Measurements from ENCODE around the gene ITPR2.
A peak's percentile ranks its signal among the peaks of the same experiment; 100 is the strongest.
"Not testable (repeated sequence)": the region's sequence is repeated elsewhere in the genome, so short reads cannot be mapped to it uniquely, and the experiment has no call there.

ITPR2 gene

GRCh38 chr12:26798023-26798422 lies 35.0 kb downstream of the ITPR2 start:
- Histone ChIP-seq H3K27ac (no peak overlapping the region), H3K9me3 (no peaks in the 10 kb centered on the region), H3K27me3 (no peaks in the 10 kb centered on the region), H4K20me1 (no peaks in the 10 kb centered on the region), H3K4me1 (peaks cover 5% of the 10 kb centered on the region; the same call in 1 of the 2 replicates), H3K4me2 (no peak overlapping the region), H3K4me3 (no peak overlapping the region), H3K9ac (no peak overlapping the region), H3K36me3 (no peaks in the 10 kb centered on the region)
- TF ChIP-seq Cebpa-rat (IDR thresholded peaks at IDR 0.05), result no peak

DNA sequence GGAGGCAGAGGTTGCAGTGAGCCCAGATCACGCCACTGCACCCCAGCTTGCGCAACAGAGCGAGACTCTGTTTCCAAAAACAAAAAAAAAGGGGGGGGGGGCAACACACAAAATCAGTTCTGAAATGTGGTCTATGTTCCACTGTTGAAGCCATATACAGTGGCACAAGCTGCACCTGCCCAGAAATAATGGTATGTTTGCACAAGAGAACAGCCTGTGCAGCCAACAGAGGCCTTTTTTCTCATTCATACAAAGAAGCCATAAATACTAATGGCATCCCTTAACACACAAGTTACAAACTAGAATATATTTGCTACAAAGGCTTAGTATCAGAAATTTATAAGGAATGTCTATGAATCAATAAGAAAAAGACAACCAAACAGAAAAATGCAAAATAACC lies 37.1 kb downstream of the ITPR2 start:
- Histone ChIP-seq H3K4me1 (peaks cover 16% of the 10 kb centered on the region), H3K4me2 (no peak overlapping the region), H3K9ac (no peak overlapping the region), H3K36me3 (no peaks in the 10 kb centered on the region), H3K9me3 (no peaks in the 10 kb centered on the region), H3K27ac (no peak overlapping the region), H3K27me3 (no peaks in the 10 kb centered on the region), H4K20me1 (no peaks in the 10 kb centered on the region), H3K4me3 (no peak overlapping the region)
- TF ChIP-seq Cebpa-rat (IDR thresholded peaks at IDR 0.05), result no peak

GRCh38 chr12:26791301-26791791 lies 41.6 kb downstream of the ITPR2 start:
- Histone ChIP-seq H3K36me3 (no peaks in the 10 kb centered on the region; the same call in 1 of the 2 replicates), H3K27me3 (no peaks in the 10 kb centered on the region), H3K27ac (no peak overlapping the region), H3K9me3 (no peaks in the 10 kb centered on the region), H3K4me2 (peak overlapping the region; percentile 43), H3K9ac (no peak overlapping the region), H3K4me1 (peaks cover 11% of the 10 kb centered on the region), H3K4me3 (no peak overlapping the region), H4K20me1 (no peaks in the 10 kb centered on the region)
- no peak for TF ChIP-seq Cebpa-rat (IDR thresholded peaks at IDR 0.05)

DNA sequence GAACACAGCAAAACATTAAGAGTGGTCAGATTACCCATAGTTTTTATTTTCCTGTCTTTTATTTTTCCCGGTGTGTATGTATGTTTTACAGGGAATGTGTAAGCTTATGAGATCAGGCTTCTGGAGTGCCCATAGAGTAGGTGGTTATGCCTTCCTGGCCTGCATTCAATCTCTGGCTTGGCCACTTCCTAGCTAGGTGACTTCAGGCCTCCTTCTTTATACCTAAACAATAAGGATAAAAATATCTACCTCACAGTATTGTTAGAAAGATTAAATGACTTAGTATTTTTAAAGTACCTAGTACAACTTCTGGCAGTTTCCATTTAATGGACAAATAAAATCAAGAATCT lies 42.4 kb downstream of the ITPR2 start:
- no peak overlapping the region for H3K27ac ChIP-seq

GRCh38 chr12:26789731-26790644 lies 43.0 kb downstream of the ITPR2 start:
- H3K27me3 ChIP-seq, result no peaks in the 10 kb centered on the region
- H3K36me3 ChIP-seq, result no peaks in the 10 kb centered on the region; the same call in 1 of the 2 replicates
- peaks cover 11% of the 10 kb centered on the region for H3K4me1 ChIP-seq
- no peak overlapping the region for H3K4me2 ChIP-seq
- no peak overlapping the region for H3K27ac ChIP-seq
- H3K4me3 ChIP-seq, result no peak overlapping the region
- H3K9ac ChIP-seq, result no peak overlapping the region
- TF ChIP-seq Cebpa-rat (IDR thresholded peaks at IDR 0.05), result no peak
- H3K9me3 ChIP-seq, result no peaks in the 10 kb centered on the region
- H4K20me1 ChIP-seq, result no peaks in the 10 kb centered on the region

More for the DNA sequence above, 42.4 kb downstream of the ITPR2 start:
- no peak for TF ChIP-seq Cebpa-rat (IDR thresholded peaks at IDR 0.05)
- no peaks in the 10 kb centered on the region for H4K20me1 ChIP-seq
- no peak overlapping the region for H3K9ac ChIP-seq
- H3K4me1 ChIP-seq, result peaks cover 11% of the 10 kb centered on the region
- H3K4me2 ChIP-seq, result no peak overlapping the region
- H3K27me3 ChIP-seq, result no peaks in the 10 kb centered on the region
- no peaks in the 10 kb centered on the region; the same call in 1 of the 2 replicates for H3K36me3 ChIP-seq
- no peaks in the 10 kb centered on the region for H3K9me3 ChIP-seq
- no peak overlapping the region for H3K4me3 ChIP-seq

- Histone ChIP-seq H3K4me2 (no peak overlapping the region), H3K27ac (no peak overlapping the region), H3K4me1 (peaks cover 11% of the 10 kb centered on the region), H3K36me3 (no peaks in the 10 kb centered on the region; the same call in 1 of the 2 replicates), H3K4me3 (no peak overlapping the region), H3K27me3 (no peaks in the 10 kb centered on the region), H4K20me1 (no peaks in the 10 kb centered on the region), H3K9me3 (no peaks in the 10 kb centered on the region), H3K9ac (no peak overlapping the region)
- no peak for TF ChIP-seq Cebpa-rat (IDR thresholded peaks at IDR 0.05)
Observed at GRCh38 chr12:26786865-26787514, 46.0 kb downstream of the ITPR2 start.

- H3K27ac ChIP-seq, result no peak overlapping the region
- no peak for TF ChIP-seq Cebpa-rat (IDR thresholded peaks at IDR 0.05)
- peaks cover 6% of the 10 kb centered on the region for H3K4me1 ChIP-seq
Observed at GRCh38 chr12:26786491-26786864, 46.5 kb downstream of the ITPR2 start.

GRCh38 chr12:26783816-26784379 lies 49.1 kb downstream of the ITPR2 start:
- not testable (repeated sequence) for H3K4me3 ChIP-seq, H3K36me3 ChIP-seq, H3K4me2 ChIP-seq, H3K9ac ChIP-seq, H3K27ac ChIP-seq, H3K27me3 ChIP-seq, H3K9me3 ChIP-seq, H4K20me1 ChIP-seq, H3K4me1 ChIP-seq

More at GRCh38 chr12:26786491-26786864, 46.5 kb downstream of the ITPR2 start:
- H3K4me3 ChIP-seq, result no peak overlapping the region
- H3K27me3 ChIP-seq, result no peaks in the 10 kb centered on the region
- H3K9ac ChIP-seq, result no peak overlapping the region
- no peaks in the 10 kb centered on the region for H4K20me1 ChIP-seq
- H3K9me3 ChIP-seq, result no peaks in the 10 kb centered on the region; the same call in 1 of the 2 replicates
- H3K36me3 ChIP-seq, result no peaks in the 10 kb centered on the region; the same call in 1 of the 2 replicates
- H3K4me2 ChIP-seq, result no peak overlapping the region

DNA sequence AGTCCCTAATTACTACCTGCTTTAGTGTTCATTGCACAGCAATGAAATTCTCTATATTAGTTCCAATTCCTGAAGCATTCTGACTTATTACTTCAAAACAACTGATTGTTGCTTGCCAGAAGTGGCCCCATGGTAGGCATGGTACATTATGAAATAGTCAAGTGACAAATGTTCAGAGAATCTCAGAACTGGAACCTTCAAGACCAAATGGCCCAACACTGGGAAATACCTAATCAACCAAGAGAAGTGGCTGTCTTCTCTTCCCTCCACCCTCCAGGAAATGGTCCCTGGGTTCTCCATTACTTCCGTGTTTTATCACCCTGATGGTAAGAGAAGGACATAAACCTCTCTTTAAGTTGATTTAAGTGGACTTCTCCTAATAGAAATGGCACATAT lies 49.9 kb downstream of the ITPR2 start:
- Histone ChIP-seq H3K4me3 (no peak overlapping the region), H3K4me2 (no peak overlapping the region), H3K27ac (no peak overlapping the region), H3K9me3 (peaks cover 7% of the 10 kb centered on the region), H3K36me3 (0 out of 2 replicates have a peak, but pooled peaks cover 1% of the 10 kb centered on the region), H3K27me3 (no peaks in the 10 kb centered on the region), H3K9ac (no peak overlapping the region), H3K4me1 (no peaks in the 10 kb centered on the region), H4K20me1 (no peaks in the 10 kb centered on the region)
- TF ChIP-seq Cebpa-rat (IDR thresholded peaks at IDR 0.05), result no peak

Measured in BLaER1 (cell line).